Psoas muscle (tissue), 8 donors: ENCODE measurements around the gene PRDM15. TPM values are rescaled to one million over a fixed set of nuclear protein-coding genes. Genes with fewer than 3 reads are reported as not detected.

Experiments used
- ATAC-seq, 4 donors: fragments of 200-7000 bp; cut with Tn5 transposase; one replicate each; pipeline ENCODE4 v1.9.1; 2020; ENCODE audit warnings: moderate library complexity in 3 of 4, mild to moderate bottlenecking in 2 of 4
- DNase-seq, 2 donors: peaks; one replicate each; pipeline ENCODE4 v3.0.0-alpha.2; 2020
- H3K27ac ChIP-seq: fragments of 200-600 bp; one replicate; pipeline ENCODE4 v1.8.0; 2022
- H3K27me3 ChIP-seq, 3 donors: fragments of 200-600 bp in 1 of 3; one replicate each; pipeline versions ENCODE4 v1.6.1 to v1.8.0; 2013 to 2022; ENCODE audit warnings: low read length in 2 of 3, mild to moderate bottlenecking in 2 of 3, moderate library complexity in 1 of 3; ENCODE audit not compliant: insufficient read depth in 3 of 3
- H3K36me3 ChIP-seq, 2 donors: fragments of 200-600 bp in 1 of 2; one replicate each; pipeline versions ENCODE4 v1.6.1 to v1.8.0; 2013 to 2022; ENCODE audit warnings: low read depth in 1 of 2, mild to moderate bottlenecking in 1 of 2, moderate library complexity in 1 of 2; ENCODE audit not compliant: insufficient read depth in 1 of 2
- H3K4me1 ChIP-seq: fragments of 200-600 bp; one replicate; pipeline ENCODE4 v1.8.0; 2022
- H3K4me3 ChIP-seq: fragments of 200-600 bp; one replicate; pipeline ENCODE4 v1.8.0; 2022; ENCODE audit warnings: mild to moderate bottlenecking
- H3K9me3 ChIP-seq: fragments of 200-600 bp; one replicate; pipeline ENCODE4 v1.8.0; 2022
- CTCF ChIP-seq: fragments of 200-600 bp; IDR thresholded peaks from one replicate; pipeline ENCODE4 v1.8.0; 2022; ENCODE audit warnings: antibody characterized with exemption
- WGBS, 3 donors: extraction: QIAGEN DNeasy Blood & Tissue Kit; methylation state at CpG; one replicate each; pipeline versions ENCODE4 v1.1.6 to v1.1.7; 2013; 5-methylcytosine and 5-hydroxymethylcytosine counted together
- intact Hi-C, 2 donors: fragments of 100-400 bp; cut with DNase I; formaldehyde crosslinking; loops; one replicate each; pipeline versions ENCODE4 v1.11.0 to v1.14.2; 2022
- polyA plus RNA-seq, 3 donors: library from polyadenylated mRNA; stranded (reverse); fragments of 200-250 nt; gene quantifications; one replicate each; pipeline ENCODE4 v1.2.3, GENCODE V29; 2013
- total RNA-seq, 4 donors: library from RNA; stranded (reverse); fragmentation: NEBNext Ultra II Directional in 2 of 4; extraction: Animal tissue kit (Norgen Biotek cat#: 25700) in 2 of 4; gene quantifications; one replicate each; pipeline versions ENCODE4 v1.2.1 to v1.2.4, GENCODE V29; 2021 to 2023
- donor health status: healthy with polysubstance abuse.
- donor health status: DM: no; HTN: no; CAD: no; lungs with moderate emphysema.
- donor health status: Bipolar disorder and iron deficiency.
- donor health status: healthy.
- donor health status: DM: yes; HTN: yes; CAD: no.
- donor health status: DM: no; HTN: no; CAD: no.
- donor health status: DM: no; HTN: no; CAD: no.
- donor health status: DM: yes; HTN: yes; CAD: no.

Gene PRDM15
- total and polyA plus RNA-seq, 7 donors: 2.2 to 6.4 (median 3.7) TPM

GRCh38 chr21:41777951-41778815, 101.0 kb downstream of the PRDM15 start:
- DNase-seq (peak; percentile 80 to 86), ATAC-seq (peak; percentile 69 to 93 (median 82))
- Histone ChIP-seq H3K4me1 (no peaks in the 10 kb centered on the region), H3K4me3 (no peak overlapping the region), H3K36me3 (no peaks in the 10 kb centered on the region), H3K9me3 (no peaks in the 10 kb centered on the region), H3K27ac (no peak overlapping the region), H3K27me3 (peaks cover 4 to 64% (median 4%) of the 10 kb centered on the region in 3 donors)
- TF ChIP-seq CTCF: peak; percentile 91
- intact Hi-C loops: loop anchor here in 1 of 2 donors (5.0 kb wide), 2 partner anchors 166 to 496 kb away; no protein-coding TSS in a partner anchor
- WGBS, 3 donors: 11 to 38% (median 12%) methylated on average over 43 to 45 of the region's 45 CpGs

GRCh38 chr21:41776778-41777177, 102.4 kb downstream of the PRDM15 start:
- Histone ChIP-seq H3K4me1 (no peaks in the 10 kb centered on the region), H3K9me3 (no peaks in the 10 kb centered on the region), H3K27me3 (peaks cover 4 to 64% (median 8%) of the 10 kb centered on the region in 3 donors), H3K27ac (no peak overlapping the region), H3K4me3 (no peak overlapping the region), H3K36me3 (no peaks in the 10 kb centered on the region)
- no peak for DNase-seq
- WGBS, 3 donors: 88 to 95% (median 95%) methylated on average over 4 of the region's 4 CpGs
- no peak for TF ChIP-seq CTCF
- intact Hi-C loops: loop anchor here in 1 of 2 donors (5.0 kb wide), 2 partner anchors 164 to 494 kb away; no protein-coding TSS in a partner anchor
- ATAC-seq: no peak

GRCh38 chr21:41775149-41775472, 104.0 kb downstream of the PRDM15 start:
- Histone ChIP-seq H3K9me3 (no peaks in the 10 kb centered on the region), H3K27me3 (peaks cover 4 to 68% (median 8%) of the 10 kb centered on the region in 3 donors), H3K27ac (no peak overlapping the region), H3K36me3 (no peaks in the 10 kb centered on the region), H3K4me1 (no peaks in the 10 kb centered on the region), H3K4me3 (no peak overlapping the region)
- TF ChIP-seq CTCF: no peak
- 63 to 72% (median 71%) methylated on average over 3 of the region's 3 CpGs for WGBS, 3 donors
- intact Hi-C loops: loop anchor here in 1 of 2 donors (5.0 kb wide), 2 partner anchors 163 to 493 kb away; no protein-coding TSS in a partner anchor
- DNase-seq: no peak
- ATAC-seq: no peak

DNA sequence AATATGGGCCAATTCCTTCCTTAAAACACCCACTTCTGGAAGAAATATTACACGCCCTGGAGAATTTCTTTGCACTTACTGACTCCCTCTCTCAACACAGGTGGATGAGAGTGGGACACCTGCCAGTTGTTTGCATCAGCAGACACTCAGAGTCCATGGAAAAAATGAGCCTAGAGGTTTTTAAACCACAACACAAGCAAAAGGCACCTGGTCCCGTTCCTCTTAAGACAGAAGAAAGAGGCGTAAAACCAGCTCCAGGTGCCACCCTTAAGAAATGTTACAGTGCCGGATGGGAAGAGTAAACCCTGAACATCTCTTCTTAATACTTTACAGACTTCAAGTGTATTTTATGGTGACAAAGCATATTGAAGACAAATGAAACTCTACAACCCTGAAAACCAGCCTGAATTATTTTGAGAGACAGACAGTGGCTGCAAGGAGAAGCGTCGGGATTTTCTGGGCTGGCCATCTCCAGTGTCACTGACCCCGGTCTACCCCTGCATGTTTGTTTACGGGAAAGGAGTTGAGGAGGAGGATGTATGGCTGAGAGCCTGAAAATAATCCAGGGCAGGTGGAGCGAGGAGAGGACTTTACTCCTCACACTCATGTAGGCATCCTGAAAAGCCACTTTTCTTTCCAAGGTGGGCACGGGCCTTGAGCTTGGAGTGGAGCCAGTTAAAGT, 104.5 kb downstream of the PRDM15 start:
- H3K4me1 ChIP-seq: no peaks in the 10 kb centered on the region
- H3K27ac ChIP-seq: no peak overlapping the region
- no peaks in the 10 kb centered on the region for H3K9me3 ChIP-seq
- intact Hi-C loops: loop anchor here in 1 of 2 donors (5.0 kb wide), 2 partner anchors 162 to 492 kb away; no protein-coding TSS in a partner anchor
- no peaks in the 10 kb centered on the region for H3K36me3 ChIP-seq
- no peak for TF ChIP-seq CTCF
- H3K27me3 ChIP-seq: peaks cover 3 to 68% (median 9%) of the 10 kb centered on the region in 3 donors
- 54 to 60% (median 57%) methylated on average over 10 of the region's 10 CpGs for WGBS, 3 donors
- DNase-seq (no peak), ATAC-seq (no peak)
- H3K4me3 ChIP-seq: no peak overlapping the region
